Heart right ventricle (tissue), 16 donors: Measurements from ENCODE around the gene MRPL11. TPM values are rescaled to one million over a fixed set of nuclear protein-coding genes. Genes with fewer than 3 reads are reported as not detected.
A peak's percentile ranks its signal among the peaks of the same experiment; 100 is the strongest.

Experiments
- ATAC-seq, 8 donors: fragments of 200-7000 bp; cut with Tn5 transposase; one replicate each; pipeline ENCODE4 v1.9.1; 2020; ENCODE audit warnings: mild to moderate bottlenecking in 8 of 8, moderate library complexity in 8 of 8, moderate number of reproducible peaks in 1 of 8
- DNase-seq, 2 donors: peaks; one replicate each; pipeline ENCODE4 v3.0.0-alpha.2; 2020
- H3K27ac ChIP-seq, 10 donors: fragments of 200-600 bp; sonication (generic) in 2 of 10; one replicate each; pipeline versions ENCODE4 v1.5.0 to v1.8.0; 2020 to 2022; ENCODE audit warnings: mild to moderate bottlenecking in 3 of 10
- H3K27me3 ChIP-seq, 7 donors: fragments of 200-600 bp; one replicate each; pipeline ENCODE4 v1.8.0; 2021 to 2022; ENCODE audit warnings: mild to moderate bottlenecking in 2 of 7
- H3K36me3 ChIP-seq, 9 donors: fragments of 200-600 bp; sonication (generic) in 1 of 9; one replicate each; pipeline versions ENCODE4 v1.5.0 to v1.8.0; 2020 to 2022; ENCODE audit warnings: mild to moderate bottlenecking in 2 of 9
- H3K4me1 ChIP-seq, 9 donors: fragments of 200-600 bp; sonication (generic) in 1 of 9; one replicate each; pipeline versions ENCODE4 v1.5.0 to v1.8.0; 2020 to 2022; ENCODE audit warnings: mild to moderate bottlenecking in 4 of 9
- H3K4me3 ChIP-seq, 10 donors: fragments of 200-600 bp; sonication (generic) in 2 of 10; one replicate each; pipeline versions ENCODE4 v1.5.0 to v1.8.0; 2020 to 2022; ENCODE audit warnings: mild to moderate bottlenecking in 7 of 10, moderate library complexity in 2 of 10
- H3K9me3 ChIP-seq, 11 donors: fragments of 200-600 bp in 10 of 11; sonication (generic) in 2 of 11; one replicate each; pipeline versions ENCODE4 v1.5.0 to v1.8.0; 2013 to 2022; ENCODE audit warnings: mild to moderate bottlenecking in 2 of 11, control low read depth in 1 of 11, moderate library complexity in 1 of 11
- CTCF ChIP-seq, 9 donors: fragments of 200-600 bp; sonication (generic) in 2 of 9; IDR thresholded peaks; one replicate each; pipeline versions ENCODE4 v1.5.0 to v1.8.0; 2021 to 2022; ENCODE audit warnings: antibody characterized with exemption in 9 of 9, mild to moderate bottlenecking in 5 of 9, moderate library complexity in 1 of 9
- WGBS, 2 donors: extraction: QIAGEN DNeasy Blood & Tissue Kit; methylation state at CpG; one replicate each; pipeline ENCODE4 v1.1.7; 2013; ENCODE audit warnings: inconsistent platforms in 1 of 2; 5-methylcytosine and 5-hydroxymethylcytosine counted together
- intact Hi-C, 10 donors: fragments of 100-400 bp; cut with DNase I; formaldehyde crosslinking; loops; one replicate each; pipeline versions ENCODE4 v1.11.1 to v1.14.2; 2022
- polyA plus RNA-seq, 2 donors: library from polyadenylated mRNA; stranded (reverse); fragments of 200-250 nt; gene quantifications; one replicate each; pipeline ENCODE4 v1.2.3, GENCODE V29; 2013
- total RNA-seq, 10 donors: library from RNA; stranded (reverse); fragmentation: NEBNext Ultra II Directional in 3 of 10; extraction: Animal tissue kit (Norgen Biotek cat#: 25700) in 3 of 10; gene quantifications; one replicate each; pipeline versions ENCODE4 v1.2.1 to v1.2.4, GENCODE V29; 2021 to 2023
- donor health status: Arrhythmogenic right ventricular cardiomyopathy.
- donor health status: ischemic (EF 13 %, LVEDD 7.1; RV severe dilation, severe dysfunction).
- donor health status: healthy with polysubstance abuse.
- donor health status: DM: no; HTN: yes; CAD: no.
- donor health status: DM: no; HTN: no; CAD: no.
- donor health status: ischemic (EF 25% LVEDD 6.9; RV normal size, moderate dysfunction).
- donor health status: ischemic (EF 25% LVEDD 5.7; RV mildly dilated, moderate dysfunction).
- donor health status: healthy.
- donor health status: DM: yes; HTN: yes; CAD: no.
- donor health status: Ischemic cardiomyopathy.
- donor health status: ischemic (EF 35%, LVEDD 5.7; RV mildly dilated, moderate dysfunction).
- donor health status: nonischemic (EF 11% LVEDD 7.7; RV severe dilation, severe dysfunction).
- donor health status: DM: yes; HTN: yes; CAD: no.
- donor health status: PGD.
- donor health status: ischemic (EF 29% LVEDD 5.4; RV normal size, mild dysfunction).
- donor health status: nonischemic (EF 23%, LVEDD 6.1; RV moderate dilation, normal function).

The MRPL11 gene
- total and polyA plus RNA-seq, 12 donors = 33.3 to 57.2 (median 48.2) TPM

- H3K4me1 ChIP-seq = peaks cover 0 to 14% (median 8%) of the 10 kb centered on the region in 9 donors
- peak overlapping the region in 7 of 10 donors; percentile 6 to 47 (median 17) for H3K4me3 ChIP-seq
- intact Hi-C loops = loop anchor here in 9 of 10 donors (5.0 to 10.0 kb wide), 4 partner anchors 39 to 82 kb away; partner anchors contain the start of genes B4GAT1 (in 3 of the 9), BRMS1 (in 3 of the 9) and CD248 (in 1 of the 9)
- peak overlapping the region in 1 of 10 donors; percentile 1 for H3K27ac ChIP-seq
- TF ChIP-seq CTCF (IDR thresholded peaks at IDR 0.05) = peak; percentile 78 to 97 (median 94)
- no peaks in the 10 kb centered on the region for H3K9me3 ChIP-seq
- ATAC-seq (peak in 7 of 8 donors; percentile 49 to 78 (median 65)), DNase-seq (peak; percentile 79 to 82)
- H3K27me3 ChIP-seq = peaks cover 0 to 15% (median 0%) of the 10 kb centered on the region in 7 donors
- WGBS, 2 donors = 8% methylated on average over 20 of the region's 20 CpGs
- no peaks in the 10 kb centered on the region for H3K36me3 ChIP-seq
Measured at GRCh38 chr11:66386171-66387069, 52.2 kb downstream of the MRPL11 start.

Other genes starting within 250 kb of the MRPL11 start
- 10 to 100 TPM; 24.4 to 46.8 (median 33.4) TPM for gene KLC2, start 181.1 kb downstream of the MRPL11 start, total RNA-seq
- gene KLC2, start 181.1 kb downstream of the MRPL11 start, polyA plus RNA-seq = 10 to 100 TPM; 36.1 to 36.3 TPM
- gene RAB1B, start 170.2 kb downstream of the MRPL11 start, total RNA-seq = 100 to 1,000 TPM; 117 to 153 (median 132) TPM
- gene RAB1B, start 170.2 kb downstream of the MRPL11 start, polyA plus RNA-seq = 100 to 1,000 TPM; 129 to 132 TPM
- under 1 TPM in 3 of 10 donors, not detected in 7; 0.45 to 0.57 (median 0.49) TPM for gene CNIH2, start 160.7 kb downstream of the MRPL11 start, total RNA-seq
- gene CNIH2, start 160.7 kb downstream of the MRPL11 start, polyA plus RNA-seq = under 1 TPM; 0.06 to 0.44 TPM
- gene YIF1A, start 149.7 kb downstream of the MRPL11 start, total RNA-seq = 10 to 100 TPM; 38.3 to 75.0 (median 51.9) TPM
- gene YIF1A, start 149.7 kb downstream of the MRPL11 start, polyA plus RNA-seq = 100 to 1,000 TPM in 1 of 2 donors, 10 to 100 TPM in 1; 54.9 to 168 TPM
- gene TMEM151A, start 147.0 kb downstream of the MRPL11 start, total RNA-seq = under 1 TPM in 4 of 10 donors, not detected in 6; 0.17 to 0.24 (median 0.20) TPM
- under 1 TPM in 1 of 2 donors, not detected in 1; 0.10 TPM for gene TMEM151A, start 147.0 kb downstream of the MRPL11 start, polyA plus RNA-seq
- 10 to 100 TPM in 5 of 10 donors, 1 to 10 TPM in 5; 5.3 to 44.4 (median 9.1) TPM for gene CD248, start 121.8 kb downstream of the MRPL11 start, total RNA-seq
- 10 to 100 TPM in 1 of 2 donors, 1 to 10 TPM in 1; 8.6 to 35.9 TPM for gene CD248, start 121.8 kb downstream of the MRPL11 start, polyA plus RNA-seq
- 1 to 10 TPM in 8 of 10 donors, under 1 TPM in 2; 0.81 to 5.3 (median 1.6) TPM for gene RIN1, start 102.4 kb downstream of the MRPL11 start, total RNA-seq
- 10 to 100 TPM in 1 of 2 donors, 1 to 10 TPM in 1; 3.9 to 10.8 TPM for gene RIN1, start 102.4 kb downstream of the MRPL11 start, polyA plus RNA-seq
- gene BRMS1, start 93.7 kb downstream of the MRPL11 start, total RNA-seq = 10 to 100 TPM; 10.6 to 17.6 (median 12.9) TPM
- 10 to 100 TPM; 25.2 to 73.9 TPM for gene BRMS1, start 93.7 kb downstream of the MRPL11 start, polyA plus RNA-seq
- 10 to 100 TPM; 36.5 to 69.6 (median 48.1) TPM for gene B4GAT1, start 91.2 kb downstream of the MRPL11 start, total RNA-seq
- 10 to 100 TPM; 22.3 to 45.4 TPM for gene B4GAT1, start 91.2 kb downstream of the MRPL11 start, polyA plus RNA-seq
- 10 to 100 TPM in 3 of 10 donors, 1 to 10 TPM in 7; 7.8 to 28.0 (median 9.5) TPM for gene SLC29A2, start 67.1 kb downstream of the MRPL11 start, total RNA-seq
- 10 to 100 TPM; 25.9 to 50.6 TPM for gene SLC29A2, start 67.1 kb downstream of the MRPL11 start, polyA plus RNA-seq
- gene NPAS4, start 17.8 kb downstream of the MRPL11 start, total RNA-seq = not detected
- gene NPAS4, start 17.8 kb downstream of the MRPL11 start, polyA plus RNA-seq = under 1 TPM in 1 of 2 donors, not detected in 1; 0.04 TPM
- 10 to 100 TPM in 1 of 10 donors, 1 to 10 TPM in 9; 5.3 to 10.9 (median 6.5) TPM for gene PELI3, start 28.1 kb upstream of the MRPL11 start, total RNA-seq
- gene PELI3, start 28.1 kb upstream of the MRPL11 start, polyA plus RNA-seq = 1 to 10 TPM; 3.5 to 7.2 TPM
- 10 to 100 TPM in 8 of 10 donors, 1 to 10 TPM in 2; 8.8 to 25.2 (median 14.7) TPM for gene DPP3, start 41.6 kb upstream of the MRPL11 start, total RNA-seq
- 10 to 100 TPM in 1 of 2 donors, 1 to 10 TPM in 1; 6.2 to 28.9 TPM for gene DPP3, start 41.6 kb upstream of the MRPL11 start, polyA plus RNA-seq
- 10 to 100 TPM; 14.5 to 23.9 (median 18.1) TPM for gene BBS1, start 71.8 kb upstream of the MRPL11 start, total RNA-seq
- gene BBS1, start 71.8 kb upstream of the MRPL11 start, polyA plus RNA-seq = 10 to 100 TPM in 1 of 2 donors, 1 to 10 TPM in 1; 9.6 to 14.7 TPM
- gene ZDHHC24, start 107.2 kb upstream of the MRPL11 start, total RNA-seq = 1 to 10 TPM; 4.6 to 8.4 (median 5.4) TPM
- 1 to 10 TPM; 6.3 to 7.7 TPM for gene ZDHHC24, start 107.2 kb upstream of the MRPL11 start, polyA plus RNA-seq
- under 1 TPM in 1 of 10 donors, not detected in 9; 0.24 TPM for gene ACTN3, start 108.1 kb upstream of the MRPL11 start, total RNA-seq
- under 1 TPM in 1 of 2 donors, not detected in 1; 0.03 TPM for gene ACTN3, start 108.1 kb upstream of the MRPL11 start, polyA plus RNA-seq
- 10 to 100 TPM; 29.1 to 75.5 (median 51.3) TPM for gene CTSF, start 129.8 kb upstream of the MRPL11 start, total RNA-seq
- gene CTSF, start 129.8 kb upstream of the MRPL11 start, polyA plus RNA-seq = 10 to 100 TPM; 17.1 to 19.9 TPM
- gene CCDC87, start 154.2 kb upstream of the MRPL11 start, total RNA-seq = under 1 TPM; 0.17 to 0.66 (median 0.37) TPM
- gene CCDC87, start 154.2 kb upstream of the MRPL11 start, polyA plus RNA-seq = under 1 TPM; 0.14 to 0.22 TPM
- 10 to 100 TPM; 15.9 to 29.3 (median 20.2) TPM for gene CCS, start 154.3 kb upstream of the MRPL11 start, total RNA-seq
- gene CCS, start 154.3 kb upstream of the MRPL11 start, polyA plus RNA-seq = 10 to 100 TPM; 27.7 to 73.6 TPM
- 10 to 100 TPM; 22.4 to 34.3 (median 28.3) TPM for gene RBM14, start 177.8 kb upstream of the MRPL11 start, total RNA-seq
- 10 to 100 TPM; 16.2 to 49.7 TPM for gene RBM14, start 177.8 kb upstream of the MRPL11 start, polyA plus RNA-seq
- gene RBM4, start 199.9 kb upstream of the MRPL11 start, total RNA-seq = 10 to 100 TPM; 49.3 to 77.0 (median 55.3) TPM
- 10 to 100 TPM; 37.9 to 60.5 TPM for gene RBM4, start 199.9 kb upstream of the MRPL11 start, polyA plus RNA-seq
- gene RBM4B, start 239.0 kb upstream of the MRPL11 start, total RNA-seq = 10 to 100 TPM in 4 of 10 donors, 1 to 10 TPM in 6; 5.7 to 12.6 (median 9.2) TPM
- 1 to 10 TPM; 8.2 to 9.0 TPM for gene RBM4B, start 239.0 kb upstream of the MRPL11 start, polyA plus RNA-seq